Hematopoietic multipotent progenitor cell treated with erythropoietin and hydrocortisone succinate and interleukin-3 and kit ligand, for 4 days (in vitro differentiated cells): Measurements from ENCODE around the gene NBAS.
"Not testable (repeated sequence)": the region's sequence is repeated elsewhere in the genome, so short reads cannot be mapped to it uniquely, and the experiment has no call there.

Experiments
- DNase-seq: peaks from one replicate; pipeline ENCODE4 v3.0.0-alpha.2; 2015

The NBAS gene

DNA sequence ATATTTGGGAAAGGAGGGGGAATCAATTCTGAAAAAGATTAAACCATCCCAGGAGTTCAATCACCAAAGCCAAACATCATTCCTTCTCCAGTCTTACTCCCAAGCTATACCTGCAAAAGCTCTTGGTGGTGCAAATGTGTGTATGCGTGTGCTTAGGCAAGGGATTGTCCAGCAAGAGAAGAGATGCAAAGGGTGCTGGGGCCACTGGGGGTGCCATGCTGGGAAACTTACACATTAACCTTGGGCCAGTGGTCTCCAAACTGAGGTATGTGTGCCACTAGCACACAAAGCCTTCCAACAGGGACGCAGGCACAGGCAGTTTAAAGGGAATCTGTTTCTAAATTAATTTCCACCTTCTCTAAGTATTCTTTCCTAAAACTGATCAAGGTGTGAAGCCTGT, 307.9 kb downstream of the NBAS start:
- peak; percentile 29 for DNase-seq

DNA sequence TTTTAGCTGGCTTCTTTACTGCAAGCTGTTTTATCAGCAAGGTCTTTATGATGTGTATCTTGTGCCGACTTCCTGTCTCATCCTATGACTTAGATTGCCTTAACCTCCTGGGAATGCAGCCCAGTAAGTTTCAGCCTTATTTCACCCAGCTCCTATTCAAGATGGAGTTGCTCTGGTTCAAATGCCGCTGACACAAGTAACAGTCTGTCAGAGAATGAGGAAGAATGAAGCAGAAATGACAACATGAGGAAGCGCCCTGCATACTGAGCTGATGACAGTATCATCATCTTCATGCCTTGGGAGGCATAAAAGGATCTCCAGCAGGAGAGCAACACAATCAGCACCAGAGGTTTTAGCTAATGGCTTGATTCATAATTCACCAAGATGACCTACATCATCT, 309.4 kb downstream of the NBAS start:
- DNase-seq = no peak

DNA sequence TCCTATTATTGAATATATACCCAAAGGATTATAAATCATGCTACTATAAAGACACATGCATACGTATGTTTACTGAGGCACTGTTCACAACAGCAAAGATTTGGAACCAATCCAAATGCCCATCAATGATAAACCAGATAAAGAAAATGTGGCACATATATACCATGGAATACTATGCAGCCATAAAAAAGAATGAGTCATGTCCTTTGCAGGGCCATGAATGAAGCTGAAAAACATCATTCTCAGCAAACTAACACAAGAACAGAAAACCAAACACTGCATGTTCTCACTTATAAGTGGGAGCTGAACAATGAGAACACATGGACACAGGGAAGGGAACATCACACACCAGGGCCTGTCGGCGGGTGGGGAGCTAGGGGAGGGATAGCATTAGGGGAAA, 310.2 kb downstream of the NBAS start:
- DNase-seq = not testable (repeated sequence)

DNA sequence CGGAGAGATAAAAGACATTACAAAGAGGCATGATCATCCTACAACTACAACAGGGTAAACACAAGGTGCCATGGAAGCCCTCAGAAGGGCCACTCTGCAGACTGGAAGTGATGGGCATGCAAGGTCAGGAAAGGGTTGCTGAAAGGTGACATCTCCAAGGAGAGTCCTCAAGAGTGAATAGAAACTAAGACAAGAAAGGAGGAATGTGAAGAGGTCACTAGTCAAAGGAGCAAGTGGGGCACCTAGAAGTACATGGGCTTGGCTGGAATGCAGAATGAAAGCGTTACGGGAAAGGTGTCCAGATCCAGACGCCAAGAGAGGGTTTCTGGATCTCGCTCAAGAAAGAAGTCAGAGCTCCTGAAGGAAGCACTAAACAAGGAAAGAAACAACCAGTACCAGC, 314.3 kb downstream of the NBAS start:
- DNase-seq = no peak

DNA sequence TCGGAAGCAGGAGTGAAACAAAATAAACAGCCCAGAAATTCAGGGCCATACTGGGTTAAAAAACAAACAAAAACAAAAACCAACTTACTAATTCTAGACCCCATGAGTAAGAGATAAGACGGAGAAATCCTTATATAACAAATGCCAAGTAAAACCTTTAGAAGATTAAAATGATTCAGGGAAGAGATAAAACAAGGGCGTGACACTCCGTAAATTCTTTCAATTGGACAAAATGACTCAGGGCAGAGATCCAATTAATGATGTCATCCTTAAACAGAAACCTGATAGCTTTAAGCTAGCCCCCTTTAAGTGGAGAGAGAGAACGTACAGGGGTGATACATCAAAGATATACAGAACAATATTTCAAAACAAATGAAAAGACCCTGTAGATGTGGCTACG, 317.4 kb downstream of the NBAS start:
- DNase-seq = peak; percentile 35

DNA sequence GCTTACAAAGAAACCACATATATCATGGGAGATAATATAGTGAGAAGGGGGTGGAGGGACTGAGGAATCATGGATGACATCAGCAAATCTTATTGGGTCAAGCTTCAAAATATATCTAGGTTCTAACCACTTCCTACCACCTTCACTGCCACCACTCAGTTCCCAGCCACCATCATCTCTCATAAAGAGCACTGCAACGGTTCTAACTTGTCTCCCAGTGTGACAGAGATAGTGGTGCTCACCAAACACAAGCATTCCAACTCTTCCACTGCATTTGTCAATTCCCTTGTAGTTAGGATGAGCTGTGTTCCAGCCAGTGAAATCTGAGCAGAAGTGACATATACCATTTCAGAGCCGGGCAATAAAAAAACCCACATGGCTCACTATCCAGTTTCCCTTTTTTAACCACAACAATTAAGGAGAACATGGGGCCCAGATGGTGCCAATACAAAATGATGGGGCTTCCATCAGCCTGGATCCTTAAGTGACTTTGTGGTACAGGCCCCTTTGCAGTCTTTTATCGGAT, 318.1 kb downstream of the NBAS start:
- peak; percentile 60 for DNase-seq

DNA sequence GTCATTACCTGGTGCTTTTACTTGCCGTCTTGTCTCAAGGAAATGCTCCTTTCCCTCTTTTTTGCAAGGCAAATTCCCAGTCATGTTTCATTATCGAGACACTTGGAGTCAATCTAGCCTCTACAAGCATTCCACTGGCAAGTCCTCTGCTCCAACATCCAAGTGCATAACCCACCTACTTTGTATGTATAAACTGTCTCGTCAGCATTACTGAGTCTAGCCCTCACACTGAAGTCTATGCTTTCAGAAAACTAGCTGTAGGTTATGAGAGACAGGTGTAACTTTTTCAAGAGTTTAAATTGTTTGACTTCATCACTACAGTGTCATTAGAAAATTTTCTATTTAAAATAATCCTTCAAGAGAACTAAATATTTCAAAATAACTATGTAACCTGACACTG, 319.2 kb downstream of the NBAS start:
- no peak for DNase-seq

DNA sequence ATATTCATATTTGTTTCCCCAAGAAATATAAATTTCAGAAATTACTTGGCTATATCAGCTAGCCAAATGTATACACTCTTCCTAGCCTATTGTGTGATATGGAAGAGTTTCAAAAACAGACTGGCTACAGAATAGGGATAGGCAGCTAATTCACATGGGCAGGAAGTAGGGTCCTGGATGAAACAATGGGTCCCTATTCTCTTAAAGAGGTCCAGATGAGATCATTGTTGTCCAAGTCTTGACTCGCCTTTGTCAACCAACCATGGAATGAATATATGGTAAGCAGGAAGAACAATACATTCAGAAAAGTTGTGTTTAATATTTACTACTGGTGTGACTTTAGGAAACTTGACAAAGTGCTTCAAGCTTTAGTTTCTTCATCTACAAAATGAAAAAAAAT, 319.9 kb downstream of the NBAS start:
- no peak for DNase-seq

DNA sequence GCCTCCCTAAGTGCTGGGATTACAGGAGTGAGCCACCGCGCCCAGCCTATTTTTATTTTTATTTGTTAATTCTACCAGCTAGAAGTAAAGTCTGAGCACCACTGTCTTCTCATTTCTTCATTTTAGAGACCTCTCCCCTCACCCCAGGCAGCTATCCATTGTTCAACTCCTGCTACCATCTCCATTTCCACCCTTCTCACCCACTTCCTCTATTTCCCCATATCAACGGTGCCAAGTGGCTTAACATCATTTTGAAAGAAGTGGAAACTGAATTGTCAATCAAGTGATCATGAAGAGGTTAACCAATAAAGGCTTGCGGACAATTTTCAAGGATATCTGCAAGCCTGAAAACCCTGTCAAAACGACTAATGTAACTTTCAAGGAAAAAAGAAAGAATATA, 323.1 kb downstream of the NBAS start:
- peak; percentile 48 for DNase-seq

DNA sequence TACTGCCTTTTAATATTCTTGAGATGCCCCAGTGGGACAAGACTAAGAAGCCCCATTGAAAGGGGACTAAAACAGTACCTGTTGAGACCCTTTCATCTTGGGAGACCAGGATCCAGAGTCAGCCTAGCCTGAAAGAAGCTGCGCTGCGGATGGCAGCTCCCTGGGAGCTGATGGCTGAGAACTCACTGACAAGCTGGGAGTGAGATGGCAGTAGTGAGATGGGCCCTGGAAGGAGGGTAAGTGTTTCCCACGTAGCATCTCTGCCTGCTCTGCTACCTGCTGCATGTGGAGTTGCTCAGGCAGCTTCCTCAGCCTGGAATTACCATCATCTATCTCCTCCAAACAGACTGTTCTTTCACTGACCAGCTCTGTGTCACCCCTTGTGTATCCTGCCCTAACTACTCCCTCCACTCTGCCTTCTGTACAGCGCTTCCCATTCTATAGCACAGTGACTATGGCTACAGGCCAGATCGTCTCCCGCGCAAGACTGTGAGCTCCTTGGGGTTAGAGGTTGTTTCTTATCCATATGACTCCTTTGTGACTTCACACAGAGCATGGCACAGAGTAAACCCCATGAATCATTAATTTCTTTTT, 330.4 kb downstream of the NBAS start:
- DNase-seq = no peak

DNA sequence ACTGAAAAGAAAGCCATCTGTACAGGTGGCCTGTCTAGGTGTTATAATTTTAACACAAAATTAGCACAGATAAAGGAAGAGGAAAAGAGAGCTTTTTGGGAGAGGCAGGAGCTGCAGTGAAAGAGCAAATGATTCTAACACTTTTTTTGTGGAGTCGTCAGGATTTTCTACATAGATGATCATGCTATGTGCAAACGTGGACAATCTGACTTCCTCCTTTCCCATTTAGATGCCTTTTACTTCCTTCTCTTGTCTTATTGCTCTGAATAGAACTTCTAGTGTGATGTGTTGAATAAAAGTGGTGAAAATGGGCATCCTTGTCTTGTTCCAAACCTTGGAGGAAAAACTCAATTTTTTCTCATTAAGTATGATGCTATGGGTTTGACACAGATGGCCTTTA, 334.5 kb downstream of the NBAS start:
- no peak for DNase-seq

DNA sequence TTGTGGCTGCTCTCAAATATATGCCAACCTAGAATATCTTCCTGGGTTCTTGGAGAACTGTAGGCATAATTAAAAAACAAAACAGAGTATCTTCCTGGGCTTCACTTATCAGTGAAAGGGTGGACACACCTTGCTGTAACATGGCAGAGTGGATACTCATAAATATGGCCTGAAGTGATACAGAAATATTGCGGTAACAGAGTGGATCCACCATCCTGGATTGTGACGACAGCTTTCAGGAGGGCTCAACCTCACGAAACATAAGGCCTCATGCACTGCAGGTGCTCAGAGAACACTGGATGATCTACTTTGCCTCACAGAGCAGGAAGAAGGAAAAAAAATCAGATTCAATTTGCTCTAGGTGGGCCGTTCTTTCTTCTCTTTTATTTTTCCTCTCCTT, 336.0 kb downstream of the NBAS start:
- DNase-seq = no peak

DNA sequence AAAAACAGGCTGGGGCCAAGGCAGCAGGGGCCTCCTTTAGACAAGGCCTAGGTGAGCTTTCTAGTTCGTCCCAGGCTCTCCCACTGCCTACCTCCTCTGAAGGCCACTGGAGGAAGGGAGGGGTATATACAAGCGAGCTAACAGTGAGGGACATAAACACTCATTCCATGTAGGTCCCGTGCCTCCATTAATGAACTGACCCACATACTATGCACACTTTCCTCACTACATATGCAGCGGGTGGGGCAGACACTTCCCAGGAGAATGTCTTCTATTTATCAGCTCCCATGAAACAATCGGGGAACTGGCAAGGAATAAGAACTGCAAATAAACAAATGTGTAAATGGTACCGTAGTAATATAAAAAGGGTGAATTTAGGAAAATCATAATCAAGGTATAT, 336.5 kb downstream of the NBAS start:
- DNase-seq = no peak

DNA sequence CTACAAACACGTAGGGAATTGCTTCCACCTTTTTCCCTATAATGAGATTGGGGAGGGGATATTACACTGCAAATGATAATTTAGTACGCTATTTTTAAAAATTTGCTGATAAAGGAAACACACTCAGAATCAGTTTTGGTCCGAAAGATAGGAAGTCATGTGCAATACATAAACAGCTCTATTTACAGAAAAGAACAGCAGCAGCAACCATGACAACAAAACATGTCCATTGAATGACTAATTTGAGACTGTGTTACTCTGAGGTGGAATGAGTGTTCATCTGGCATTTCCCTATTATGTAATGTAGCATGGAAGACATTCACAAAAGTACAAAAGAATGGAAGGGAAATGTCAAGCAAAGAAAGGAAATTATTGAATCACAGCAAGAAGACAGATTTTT, 337.2 kb downstream of the NBAS start:
- DNase-seq = no peak

DNA sequence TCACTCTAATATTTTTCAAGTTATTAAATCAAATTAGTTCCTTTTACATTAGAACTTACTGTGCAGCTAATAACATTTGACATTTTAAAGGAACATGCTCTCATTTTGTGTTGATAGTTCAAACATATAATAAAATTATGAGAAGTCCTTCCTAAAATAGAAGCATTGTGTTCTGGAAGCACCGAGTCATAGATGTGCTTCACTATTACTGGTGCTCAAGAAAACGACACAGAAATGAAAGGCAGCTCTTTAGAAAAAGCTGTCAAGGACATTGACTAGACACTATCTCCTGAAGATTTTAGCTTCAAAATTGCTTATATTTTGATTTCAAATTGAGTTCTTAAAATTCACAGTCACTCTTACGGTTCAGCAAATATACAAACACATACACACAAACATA, 338.3 kb downstream of the NBAS start:
- DNase-seq = no peak

DNA sequence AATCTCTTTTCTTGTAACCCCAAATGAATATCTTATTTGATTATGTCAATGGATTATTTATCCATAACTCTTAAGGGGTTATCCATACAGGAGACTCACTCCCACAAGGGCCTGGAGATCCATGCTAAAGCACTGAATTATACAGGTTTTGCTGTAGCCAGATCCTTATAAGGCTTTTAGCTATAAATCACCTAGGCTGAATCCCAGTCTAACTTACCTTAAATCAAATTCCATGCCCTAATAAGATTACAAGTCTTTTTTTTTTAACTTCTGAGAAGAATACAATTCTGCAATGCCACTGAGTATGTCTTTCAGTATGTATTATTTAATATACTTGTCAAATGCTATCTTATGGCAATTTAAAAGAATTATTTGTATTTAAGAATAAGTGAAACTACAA, 340.5 kb downstream of the NBAS start:
- DNase-seq = no peak

DNA sequence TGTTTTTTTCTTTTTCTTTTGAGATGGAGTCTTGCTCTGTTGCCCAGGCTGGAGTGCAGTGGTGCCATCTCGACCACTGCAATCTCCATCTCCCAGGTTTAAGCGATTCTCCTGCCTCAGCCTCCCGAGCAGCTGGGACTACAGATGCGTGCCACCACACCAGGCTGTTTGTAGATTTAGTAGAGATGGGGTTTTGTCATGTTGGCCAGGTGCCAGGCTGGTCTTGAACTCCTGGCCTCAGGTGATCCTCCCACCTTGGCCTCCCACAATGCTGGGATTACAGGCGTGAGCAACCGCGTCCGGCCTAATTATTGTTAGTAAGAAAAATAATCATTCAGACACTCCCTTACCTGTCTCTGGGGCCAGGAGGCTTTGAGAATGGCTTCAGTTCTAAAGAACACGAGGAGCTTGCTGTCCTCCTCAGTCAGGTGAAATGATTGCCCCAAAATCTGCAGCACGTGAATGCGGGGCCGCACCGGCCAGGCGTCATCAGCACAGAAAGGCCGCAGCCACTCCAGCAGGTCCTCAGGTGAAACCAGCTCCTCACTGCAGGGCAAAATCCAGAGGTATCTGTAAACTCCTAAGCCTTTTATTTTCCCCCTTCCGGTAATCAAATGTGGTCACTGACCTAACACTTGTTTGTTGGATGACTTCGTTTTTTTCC, 342.6 kb downstream of the NBAS start:
- no peak for DNase-seq

DNA sequence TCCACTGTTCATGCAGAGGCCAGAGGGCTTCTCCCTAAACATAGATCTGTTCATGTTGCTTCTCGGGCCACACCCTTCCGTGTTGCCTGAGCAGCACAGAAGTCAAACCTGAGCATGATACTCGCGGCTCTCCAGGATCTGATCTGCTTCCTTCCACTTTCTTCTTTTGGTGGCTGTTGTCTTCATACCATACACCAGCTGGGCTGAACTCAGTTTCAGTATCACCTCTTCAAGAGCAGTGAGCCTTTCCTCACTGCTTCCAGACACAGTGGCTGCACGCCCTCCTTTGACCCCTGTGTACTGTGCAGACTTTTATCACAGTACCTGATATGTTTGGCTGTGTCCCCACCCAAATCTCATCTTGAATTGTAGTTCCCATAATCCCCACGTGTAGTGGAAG, 348.9 kb downstream of the NBAS start:
- no peak for DNase-seq

DNA sequence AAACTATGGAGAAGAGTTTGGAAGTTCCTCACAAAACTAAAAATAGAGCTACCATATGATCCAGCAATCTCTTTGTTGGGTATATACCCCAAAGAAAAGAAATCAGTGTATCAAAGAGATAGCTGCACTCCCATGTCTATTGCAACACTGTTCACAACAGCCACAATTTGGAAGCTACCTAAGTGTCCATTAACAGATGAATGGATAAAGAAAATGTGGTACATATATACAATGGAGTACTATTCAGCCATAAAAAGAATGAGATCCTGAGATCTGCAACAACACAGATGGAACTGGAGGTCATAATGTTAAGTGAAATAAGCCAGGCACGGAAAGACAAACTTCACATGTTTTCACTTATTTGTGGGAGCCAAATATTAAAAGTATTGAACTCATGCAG, 350.6 kb downstream of the NBAS start:
- DNase-seq = not testable (repeated sequence)

DNA sequence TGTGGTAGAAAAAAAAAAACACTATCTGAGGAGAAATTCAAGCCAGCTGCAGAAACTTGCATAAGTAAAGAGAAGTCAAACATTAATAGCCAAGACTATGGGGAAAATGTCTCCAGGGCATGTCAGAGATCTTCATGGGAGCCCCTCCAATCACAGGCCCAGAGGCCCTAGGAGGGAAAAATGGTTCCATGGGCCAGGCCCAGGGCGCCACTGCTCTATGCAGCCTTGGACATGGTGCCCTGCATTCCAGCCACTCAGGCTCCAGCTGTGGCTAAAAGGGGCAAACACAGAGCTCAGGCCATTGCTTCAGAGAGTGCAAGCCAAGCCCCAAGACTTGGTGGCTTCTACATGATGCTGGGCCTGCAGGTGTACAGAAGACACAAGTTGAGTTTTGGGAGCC, 354.7 kb downstream of the NBAS start:
- no peak for DNase-seq

DNA sequence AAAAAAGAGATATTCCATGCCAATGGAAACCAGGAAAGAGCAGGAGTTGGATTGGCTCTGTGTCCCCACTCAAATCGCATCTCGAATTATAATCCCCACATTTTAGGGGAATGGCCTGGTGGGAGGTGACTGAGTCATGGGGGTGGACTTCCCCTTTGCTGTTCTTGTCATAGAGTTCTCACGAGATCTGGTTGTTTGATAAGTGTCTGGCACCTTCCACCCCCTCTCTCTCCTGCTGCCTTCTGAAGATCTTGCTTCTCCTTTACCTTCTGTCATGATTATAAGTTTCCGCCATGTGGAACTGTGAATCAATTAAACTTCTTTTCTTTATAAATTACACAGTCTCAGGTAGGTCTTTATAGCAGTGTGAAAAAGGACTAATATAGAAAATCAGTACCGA, 355.6 kb downstream of the NBAS start:
- DNase-seq = peak; percentile 42

DNA sequence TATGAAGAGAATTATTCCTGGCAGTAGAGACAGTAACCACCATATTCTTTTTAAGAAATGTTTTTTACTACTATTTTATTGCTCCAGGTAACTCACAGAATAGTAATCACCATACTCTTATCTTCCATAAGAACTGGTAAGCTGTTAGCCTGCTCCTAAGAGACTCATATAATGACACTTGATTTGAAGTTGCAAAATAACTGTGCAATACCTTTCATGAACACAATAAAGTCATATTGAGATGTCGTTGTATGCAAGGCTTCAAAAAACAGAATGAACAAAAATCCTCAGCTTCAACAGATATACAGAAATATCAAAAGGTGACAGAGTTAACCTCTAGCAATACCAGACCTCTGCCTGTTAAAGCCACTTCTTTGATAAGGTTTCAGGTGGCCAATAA, 360.1 kb downstream of the NBAS start:
- peak; percentile 12 for DNase-seq

DNA sequence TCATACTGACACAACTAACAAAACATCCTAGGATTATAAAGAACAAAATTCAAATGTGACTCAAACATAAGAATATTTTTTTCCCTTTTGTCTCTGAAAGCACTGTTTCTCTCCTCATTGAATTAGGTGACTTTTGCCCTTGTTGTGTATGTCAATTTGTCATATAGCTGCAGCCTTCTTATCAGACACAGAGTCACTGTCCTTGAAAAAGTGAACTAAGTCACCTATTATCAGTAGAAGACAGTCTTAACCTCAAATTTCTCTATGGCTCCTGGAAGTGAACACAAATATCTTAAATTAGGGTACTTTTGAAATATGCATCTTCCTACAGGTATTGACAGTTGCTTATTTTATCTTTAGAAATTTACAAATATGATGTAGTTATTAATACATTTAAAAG, 360.6 kb downstream of the NBAS start:
- peak; percentile 65 for DNase-seq

DNA sequence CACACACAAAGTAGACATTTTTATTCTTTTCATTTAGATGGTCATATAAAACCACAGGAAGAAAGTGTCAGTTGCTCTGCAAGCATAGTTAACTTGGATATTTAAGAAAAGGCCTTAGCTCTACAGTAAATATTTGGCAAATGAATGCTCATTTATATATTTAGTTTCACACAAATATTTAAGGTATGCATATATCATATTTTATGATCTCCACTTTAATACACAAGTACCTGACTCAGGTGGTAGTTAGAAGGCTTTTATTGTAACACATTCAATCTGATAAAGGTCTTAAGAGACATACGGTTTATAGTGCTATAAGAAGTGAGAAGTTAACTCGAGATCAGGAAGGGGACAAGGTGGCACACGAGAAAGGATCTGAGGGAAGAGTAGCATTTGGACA, 363.1 kb downstream of the NBAS start:
- DNase-seq = no peak

DNA sequence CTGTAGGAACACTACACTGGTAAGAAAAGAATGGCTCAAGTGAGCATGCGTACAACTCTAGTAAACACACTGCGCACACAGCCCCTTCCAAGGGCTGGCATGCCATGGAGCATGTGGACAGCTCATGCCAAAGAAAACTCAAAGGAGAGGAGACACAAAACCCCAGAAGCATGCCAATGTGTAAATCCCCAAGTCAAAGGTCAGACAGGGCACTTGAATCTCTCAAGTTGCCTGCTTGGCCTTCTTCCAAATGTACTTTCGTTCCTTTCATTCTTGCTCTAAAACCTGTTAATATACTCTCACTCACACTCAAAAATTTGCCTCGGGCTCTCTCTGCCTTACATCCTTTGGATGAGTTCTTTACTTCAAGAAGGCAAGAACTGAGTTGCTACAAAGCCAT, 365.3 kb downstream of the NBAS start:
- no peak for DNase-seq
